Left hindlimb (tissue), 1 donor: ENCODE data around the gene TGFBRAP1.

Source experiments
- DNase-seq: peaks from one replicate; pipeline ENCODE4 v3.0.0-alpha.2; 2018

TGFBRAP1 gene

DNA sequence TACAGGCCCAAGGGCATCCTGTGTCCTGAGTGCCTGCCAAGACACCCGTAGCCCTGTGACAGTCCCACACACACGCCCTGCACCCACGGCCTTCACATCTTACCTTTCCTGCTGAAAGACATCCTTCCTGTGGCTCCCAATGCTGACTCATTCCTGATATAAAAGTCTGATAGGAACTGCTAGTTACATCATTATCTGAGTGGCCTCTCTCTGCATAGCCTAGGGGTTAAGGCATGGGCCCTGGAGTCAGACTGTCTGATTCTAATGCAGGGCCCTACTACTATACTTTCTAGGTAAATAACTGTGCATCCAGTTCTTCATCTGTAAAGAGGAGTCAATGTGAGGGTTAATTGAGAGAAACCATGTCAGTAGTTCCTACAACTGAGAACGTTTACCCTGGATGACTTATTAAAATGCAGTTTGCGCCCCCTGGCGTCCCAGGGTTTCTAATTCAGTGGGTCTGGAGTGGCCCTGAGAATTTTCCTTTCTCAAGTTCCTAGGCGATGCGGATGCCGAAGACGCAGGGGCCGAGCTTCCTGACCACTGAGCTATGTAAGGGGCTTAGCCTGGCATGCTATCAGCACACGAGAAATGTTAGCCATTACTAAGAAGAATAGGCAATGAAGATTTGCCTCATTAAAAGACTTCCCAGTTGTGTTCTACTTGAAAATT is 94.0 kb downstream of the TGFBRAP1 start:
- peak; percentile 68 for DNase-seq

- no peak for DNase-seq
Observed at GRCh38 chr2:105231232-105231619, 98.3 kb downstream of the TGFBRAP1 start.

DNA sequence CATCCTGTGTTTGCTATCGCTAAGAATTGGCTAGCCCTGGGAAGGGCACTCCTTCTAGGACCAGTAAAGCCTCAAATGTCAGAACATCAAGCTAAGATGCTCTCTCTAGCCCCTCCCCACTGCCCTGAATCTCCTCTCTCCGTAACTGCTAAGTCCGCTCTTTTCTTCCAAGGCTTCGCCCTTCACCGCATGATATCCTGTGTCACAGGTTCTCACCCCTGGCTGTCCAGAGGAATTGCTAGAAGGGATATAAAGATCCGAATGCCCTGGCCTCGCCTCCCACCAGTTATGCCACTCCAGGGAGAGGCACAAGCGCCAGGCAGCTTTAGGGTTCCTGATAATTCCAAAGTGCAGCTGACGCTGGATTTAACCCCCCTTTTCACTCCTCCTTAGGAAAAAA is 105.1 kb downstream of the TGFBRAP1 start:
- DNase-seq, result no peak

GRCh38 chr2:105220604-105221003 is 108.9 kb downstream of the TGFBRAP1 start:
- no peak for DNase-seq

- DNase-seq, result no peak
Observed at GRCh38 chr2:105215586-105216192, 113.8 kb downstream of the TGFBRAP1 start.
